Diencephalon (tissue), 1 donor: ENCODE measurements around the gene SLC43A3. TPM values are rescaled to one million over a fixed set of nuclear protein-coding genes. Genes with fewer than 3 reads are reported as not detected.

ENCODE experiments used
- small RNA-seq: library from RNA; depleted of rRNA; stranded (forward); fragments of <200 nt; gene quantifications from one replicate; pipeline ENCODE3, GENCODE V24; 2014
- total RNA-seq: library from RNA; depleted of rRNA; stranded (reverse); fragments of >200 nt; gene quantifications from one replicate; pipeline ENCODE4 v1.2.3, GENCODE V29; 2014

SLC43A3 gene
- total RNA-seq = 8.8 TPM

DNA sequence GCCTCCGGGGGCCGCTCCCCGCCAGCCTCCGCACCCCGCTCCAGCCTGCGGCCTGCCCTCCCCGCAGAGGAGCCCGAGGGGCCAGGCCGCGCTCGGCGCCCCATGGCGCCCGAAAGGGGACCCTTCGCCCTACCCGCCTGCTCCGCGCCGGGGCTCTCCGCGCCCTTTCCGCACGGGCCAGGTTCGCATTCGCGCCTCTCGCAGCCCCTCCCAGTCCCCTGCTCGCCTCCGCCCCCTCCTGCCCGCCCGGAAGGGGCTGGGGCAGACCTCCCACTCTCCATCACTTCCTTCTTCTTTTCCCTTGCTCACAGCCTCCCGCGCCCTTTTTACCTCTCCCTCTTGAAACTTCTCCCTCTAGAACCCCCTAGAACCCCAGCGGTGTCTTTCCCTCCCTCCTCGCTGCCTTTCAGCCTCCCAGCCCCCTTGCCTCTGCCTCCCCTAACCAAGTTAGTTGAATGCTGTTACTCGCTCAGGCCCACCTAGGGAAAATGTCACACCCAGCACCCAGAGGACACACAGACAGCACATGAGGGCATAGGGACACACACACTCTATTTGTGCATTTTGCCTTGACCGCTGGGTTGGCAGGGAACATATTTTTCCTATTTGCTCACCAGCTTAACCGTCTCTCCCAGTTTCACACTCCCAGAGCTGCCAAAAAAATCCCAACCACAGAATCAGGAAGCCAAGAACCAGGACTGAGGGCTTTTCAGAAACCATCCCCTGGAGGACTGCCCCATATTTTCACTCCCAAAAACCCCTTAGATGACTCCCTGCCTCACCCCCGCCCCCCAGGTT lies at the start of gene SLC43A3:
SLC43A3 (minus strand) TSS at position 193 of the 798 bp plus-strand sequence. CDS start 949 bp downstream, outside the sequence.

DNA sequence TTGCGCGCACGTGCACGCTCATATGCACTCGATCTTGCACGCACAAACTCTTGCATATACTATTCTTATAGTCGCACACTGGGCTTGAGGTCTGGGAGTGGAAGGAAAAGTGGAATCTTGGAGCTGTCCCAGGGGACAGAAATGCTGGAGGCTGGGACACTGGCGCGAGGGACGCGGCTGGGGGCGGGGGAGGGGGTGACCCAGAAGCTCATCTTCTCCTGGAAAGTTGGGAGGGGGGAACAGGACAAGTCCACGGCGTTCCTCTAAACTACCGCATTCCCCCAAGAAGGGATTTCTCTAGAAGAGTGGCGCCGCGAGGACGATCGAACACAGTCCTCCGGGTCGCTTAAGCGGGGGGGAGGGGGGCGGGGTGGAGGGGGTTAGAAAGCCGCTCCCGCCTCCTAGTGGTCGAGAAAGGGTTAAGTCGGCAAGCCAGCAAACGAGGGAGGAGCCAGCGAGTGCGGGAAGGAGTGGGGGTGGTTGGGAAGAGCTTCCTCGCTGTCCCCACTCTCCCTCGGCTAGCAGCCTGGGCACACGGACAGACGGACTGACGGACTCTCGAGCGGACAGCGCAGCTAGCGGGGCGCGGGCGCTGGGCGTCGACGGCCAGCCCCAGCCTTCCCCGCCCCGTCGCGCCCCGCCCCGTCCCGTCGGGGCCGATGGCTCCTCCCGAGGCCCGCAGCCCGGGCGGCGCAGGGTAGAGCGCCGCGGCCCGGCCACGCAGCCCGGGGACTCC lies 33.3 kb upstream of the SLC43A3 start, which contains the start of gene RTN4RL2:
RTN4RL2 (plus strand) TSS at position 507 of the 736 bp plus-strand sequence. CDS start 338 bp downstream, outside the sequence.

DNA sequence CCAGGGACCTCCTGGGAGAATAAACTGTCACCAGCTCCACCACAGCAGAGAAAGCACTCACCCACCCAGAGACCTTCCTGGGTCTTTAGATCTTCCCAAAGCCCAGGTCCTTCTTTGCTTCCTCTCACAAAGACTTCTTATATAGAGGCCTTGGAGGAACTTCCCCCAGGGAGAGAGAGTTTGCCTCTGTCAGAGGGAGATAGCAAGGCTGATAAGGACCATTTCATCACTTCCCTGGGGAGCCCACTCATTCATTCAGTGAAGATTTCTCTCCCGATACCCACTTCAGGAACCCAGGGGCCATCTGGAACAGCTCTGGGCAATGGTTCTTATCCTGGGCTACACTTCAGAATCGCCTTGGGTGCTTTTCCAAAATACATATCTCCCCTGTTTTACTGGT lies 36.4 kb downstream of the SLC43A3 start, which contains the start of gene PRG2:
PRG2 (minus strand) TSS at position 116 of the 400 bp plus-strand sequence. CDS start 706 bp downstream, outside the sequence.

DNA sequence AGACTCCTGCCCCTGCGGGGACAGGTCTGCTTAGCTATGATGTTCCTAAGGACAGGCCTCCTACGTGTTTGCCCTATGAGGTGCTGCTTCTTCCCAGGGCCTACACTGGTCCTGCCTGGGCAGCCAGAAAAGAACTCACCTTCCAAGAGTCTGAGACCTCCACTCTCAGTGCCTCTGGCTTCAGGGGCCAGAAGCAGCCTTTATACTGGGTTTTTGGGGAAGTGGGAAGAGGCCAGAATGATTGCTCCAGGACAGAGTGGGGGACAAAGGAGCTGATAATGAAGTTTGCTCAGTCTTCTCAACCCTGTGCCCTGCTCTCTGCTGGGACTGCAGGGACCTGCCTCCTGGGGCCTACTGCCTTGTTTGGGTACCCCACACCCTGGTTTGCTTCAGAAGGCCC lies 45.9 kb downstream of the SLC43A3 start, which contains the start of gene PRG3:
PRG3 (minus strand) TSS at position 176 of the 400 bp plus-strand sequence. CDS start 442 bp downstream, outside the sequence.

Small RNA genes within 50 kb of the gene (small RNA-seq; reads per million reads assigned to genes)
- not detected for gene RNA5SP341

Other genes starting within 250 kb of the SLC43A3 start
- gene LRRC55, start 245.2 kb downstream of the SLC43A3 start, total RNA-seq = 26.8 TPM
- gene APLNR, start 189.9 kb downstream of the SLC43A3 start, total RNA-seq = 25.1 TPM
- gene TNKS1BP1, start 102.2 kb downstream of the SLC43A3 start, total RNA-seq = 22.8 TPM
- 52.8 TPM for gene SSRP1, start 91.2 kb downstream of the SLC43A3 start, total RNA-seq
- gene P2RX3, start 88.8 kb downstream of the SLC43A3 start, total RNA-seq = 0.23 TPM
- not detected for gene PRG3, start 46.0 kb downstream of the SLC43A3 start, total RNA-seq
- 0.46 TPM for gene PRG2, start 36.5 kb downstream of the SLC43A3 start, total RNA-seq
- gene RTN4RL2, start 33.4 kb upstream of the SLC43A3 start, total RNA-seq = 0.46 TPM
- 2.1 TPM for gene SLC43A1, start 88.6 kb upstream of the SLC43A3 start, total RNA-seq
- gene TIMM10, start 103.6 kb upstream of the SLC43A3 start, total RNA-seq = 23.3 TPM
- gene SMTNL1, start 110.5 kb upstream of the SLC43A3 start, total RNA-seq = not detected
- gene UBE2L6, start 140.6 kb upstream of the SLC43A3 start, total RNA-seq = 51.4 TPM
- gene SERPING1, start 170.6 kb upstream of the SLC43A3 start, total RNA-seq = 9.5 TPM
- 2.5 TPM for gene YPEL4, start 222.8 kb upstream of the SLC43A3 start, total RNA-seq
- 14.3 TPM for gene CLP1, start 230.6 kb upstream of the SLC43A3 start, total RNA-seq
- gene ZDHHC5, start 241.0 kb upstream of the SLC43A3 start, total RNA-seq = 25.8 TPM